GM19455 (cell line): ENCODE results near the gene PWWP2B.
A peak's percentile ranks its signal among the peaks of the same experiment; 100 is the strongest.

ENCODE experiments used
- ATAC-seq: cut with Tn5 transposase; IDR thresholded peaks from one replicate; pipeline ENCODE4 v1.9.1; 2021; ENCODE audit not compliant: unreplicated experiment

PWWP2B gene

GRCh38 chr10:132443983-132444876, 47.2 kb downstream of the PWWP2B start:
- ATAC-seq: no peak

- ATAC-seq: no peak
These were observed 47.9 kb downstream of the PWWP2B start for GRCh38 chr10:132444877-132445351.

DNA sequence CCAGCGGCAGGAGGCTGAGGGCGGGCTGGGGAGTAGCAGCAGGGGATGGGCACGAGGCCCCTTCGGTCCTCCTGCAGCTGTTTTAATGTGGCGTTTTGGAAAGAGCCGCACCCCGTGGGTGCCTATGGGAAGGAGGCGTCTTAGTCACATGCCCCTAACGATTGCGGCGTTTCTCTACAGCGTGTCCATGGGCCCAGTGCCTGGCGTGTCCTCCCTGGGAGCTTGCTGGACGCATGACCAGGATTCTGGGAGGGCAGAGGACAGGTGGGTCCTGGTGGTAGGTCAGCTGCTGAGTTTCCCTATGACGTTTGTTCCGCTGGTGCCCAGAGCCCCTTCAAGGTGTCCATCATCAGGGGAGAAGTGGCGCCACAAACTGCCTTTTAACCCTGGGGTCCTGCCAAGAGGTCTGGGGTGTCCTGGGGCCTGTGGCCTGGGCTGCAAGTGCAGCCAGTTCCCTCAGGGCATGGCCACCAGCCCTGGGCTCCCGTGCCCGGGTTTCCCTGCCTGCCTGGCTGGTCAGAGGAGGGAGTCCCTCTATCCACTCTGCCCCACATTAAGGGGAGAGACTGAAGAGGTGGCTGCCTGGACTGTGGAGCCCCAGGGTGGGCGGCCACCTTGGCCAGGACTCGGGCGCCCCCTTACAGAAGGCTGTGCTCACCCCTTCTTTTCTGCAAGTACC, 48.7 kb downstream of the PWWP2B start:
- ATAC-seq: no peak

DNA sequence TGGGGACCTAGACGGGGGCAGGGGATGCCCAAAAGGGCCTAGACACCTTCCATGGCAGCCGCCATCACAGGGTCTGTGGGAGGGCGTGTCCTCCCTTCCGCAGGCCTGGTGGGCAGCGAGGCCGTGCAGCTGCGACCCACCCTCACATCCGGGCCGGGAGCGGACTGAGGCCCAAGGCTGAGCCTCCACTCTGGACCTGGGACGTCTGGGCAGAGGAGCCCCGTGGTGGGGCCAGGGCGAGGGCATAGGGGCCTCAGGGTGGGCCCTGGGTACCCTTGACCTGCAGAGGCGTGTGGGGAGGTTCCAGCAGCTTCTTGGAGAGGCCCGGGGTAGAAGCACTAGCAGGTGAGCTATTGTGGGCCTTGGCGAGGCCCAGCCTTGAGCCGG, 49.2 kb downstream of the PWWP2B start:
- no peak for ATAC-seq

- ATAC-seq: no peak
These were observed 49.9 kb downstream of the PWWP2B start for GRCh38 chr10:132446661-132447445.

- no peak for ATAC-seq
These were observed 50.6 kb downstream of the PWWP2B start for GRCh38 chr10:132447446-132448247.

DNA sequence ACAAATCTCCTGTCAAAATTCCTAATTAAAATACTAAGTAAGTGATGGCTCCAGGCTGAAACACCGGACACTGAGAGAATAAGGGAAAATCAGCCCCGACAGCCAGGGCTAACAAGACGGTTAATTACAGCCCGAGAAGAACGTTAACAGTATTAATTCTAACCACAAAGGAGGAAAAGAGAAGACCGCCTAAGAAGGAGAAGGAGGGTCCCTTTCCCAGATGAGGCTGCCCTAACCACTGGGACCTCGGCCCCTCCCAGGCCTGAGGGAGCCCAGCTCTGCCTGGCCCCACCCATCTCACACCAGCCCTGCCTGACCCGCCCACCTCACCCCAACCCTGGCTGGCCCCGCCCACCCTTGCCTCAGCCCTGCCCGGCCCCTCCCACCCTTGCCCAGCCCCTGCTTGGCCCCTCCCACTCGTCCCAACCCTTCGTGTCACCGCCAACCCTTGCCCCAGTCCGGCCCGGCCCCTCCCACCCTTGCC, 51.3 kb downstream of the PWWP2B start:
- no peak for ATAC-seq

GRCh38 chr10:132449051-132449810, 52.2 kb downstream of the PWWP2B start:
- no peak for ATAC-seq

GRCh38 chr10:132449811-132450181, 52.8 kb downstream of the PWWP2B start:
- ATAC-seq: no peak

DNA sequence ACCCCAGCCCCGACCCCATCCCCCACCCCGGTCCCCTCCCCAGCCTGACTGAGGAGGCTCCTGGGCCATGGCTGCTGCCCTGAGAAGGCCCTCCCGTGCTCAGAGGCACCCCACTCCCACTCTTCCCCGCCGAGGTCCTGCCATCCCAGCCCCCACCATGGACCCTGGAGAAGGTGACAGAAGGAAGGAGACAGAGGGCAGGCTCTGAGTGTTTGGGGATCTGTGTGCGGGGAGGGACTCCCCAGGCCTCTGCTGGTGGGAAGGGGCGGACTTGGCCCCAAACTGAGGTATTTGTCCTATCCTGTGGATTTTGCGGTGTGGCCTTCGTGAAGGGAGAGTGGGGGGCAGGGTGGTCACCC, 53.4 kb downstream of the PWWP2B start:
- ATAC-seq: no peak

DNA sequence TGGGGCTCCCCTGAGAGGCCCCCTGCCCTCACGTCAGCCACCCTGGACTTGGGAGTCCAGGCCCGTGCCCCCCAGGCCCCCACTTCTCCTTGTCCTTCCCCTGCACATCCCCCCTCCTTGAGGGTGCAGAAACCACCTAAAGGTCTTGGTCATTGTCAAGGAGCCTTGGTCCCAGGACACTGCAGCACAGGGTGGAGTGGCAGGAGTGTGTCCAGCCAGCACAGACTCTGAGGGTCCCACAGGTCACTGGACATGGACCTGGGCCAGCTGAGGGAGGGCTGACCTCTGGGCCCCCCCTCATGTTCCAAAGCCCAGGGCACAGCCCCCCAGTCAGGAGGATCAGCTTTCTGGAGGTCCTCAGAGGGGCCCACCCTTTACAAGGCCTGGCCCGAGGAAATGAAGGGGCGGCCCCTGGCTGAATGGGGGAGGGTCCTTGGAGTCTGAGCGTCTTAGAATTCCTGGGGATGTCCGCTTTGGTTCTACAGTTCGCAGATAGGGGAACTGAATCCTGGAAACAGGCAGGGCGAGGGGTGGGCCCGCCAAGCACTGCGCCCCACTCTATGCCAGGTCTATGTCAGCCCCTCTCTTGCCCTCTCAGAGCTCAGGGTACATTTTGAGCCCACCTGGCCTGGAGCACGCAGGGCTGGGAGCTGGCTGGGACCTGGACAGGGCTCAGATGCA, 54.0 kb downstream of the PWWP2B start:
- ATAC-seq: no peak

DNA sequence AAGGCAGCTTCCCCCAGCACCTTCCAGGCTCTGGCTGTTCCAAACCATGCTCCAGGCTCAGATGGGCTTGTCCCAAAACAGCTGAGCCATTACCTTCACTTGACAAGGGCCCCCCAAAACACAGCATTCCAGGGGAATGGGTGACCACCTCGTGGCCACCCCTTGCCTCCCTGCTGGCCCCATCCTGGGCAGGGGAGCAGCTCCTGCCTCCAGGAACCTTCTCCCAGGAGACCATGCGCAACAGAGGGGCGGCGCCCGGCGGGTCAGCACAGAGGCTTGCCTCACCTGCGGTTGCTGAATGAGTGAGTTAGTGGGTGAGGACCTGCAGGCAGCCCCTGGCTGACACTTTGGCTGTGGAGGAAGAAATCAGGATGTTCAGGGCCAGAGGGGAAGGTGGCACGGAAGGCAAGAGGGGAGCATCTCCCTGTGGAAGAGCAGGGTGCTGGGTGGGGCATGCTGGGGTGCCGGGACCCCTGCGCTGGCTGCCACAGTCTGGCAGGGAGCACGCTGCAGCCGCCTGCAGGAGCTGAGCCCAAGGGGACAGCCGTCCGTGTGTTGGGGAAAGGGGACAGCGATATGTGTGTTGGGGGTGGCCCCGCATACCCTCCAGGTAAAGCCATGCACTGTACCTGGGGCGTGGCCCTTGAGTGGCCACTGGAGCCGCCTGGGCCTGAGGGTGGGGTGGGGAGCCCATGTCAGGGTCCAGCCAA, 54.7 kb downstream of the PWWP2B start:
- no peak for ATAC-seq

GRCh38 chr10:132452216-132452650, 55.2 kb downstream of the PWWP2B start:
- ATAC-seq: no peak

- ATAC-seq: peak; percentile 74
These were observed 55.9 kb downstream of the PWWP2B start for GRCh38 chr10:132452651-132453469.

DNA sequence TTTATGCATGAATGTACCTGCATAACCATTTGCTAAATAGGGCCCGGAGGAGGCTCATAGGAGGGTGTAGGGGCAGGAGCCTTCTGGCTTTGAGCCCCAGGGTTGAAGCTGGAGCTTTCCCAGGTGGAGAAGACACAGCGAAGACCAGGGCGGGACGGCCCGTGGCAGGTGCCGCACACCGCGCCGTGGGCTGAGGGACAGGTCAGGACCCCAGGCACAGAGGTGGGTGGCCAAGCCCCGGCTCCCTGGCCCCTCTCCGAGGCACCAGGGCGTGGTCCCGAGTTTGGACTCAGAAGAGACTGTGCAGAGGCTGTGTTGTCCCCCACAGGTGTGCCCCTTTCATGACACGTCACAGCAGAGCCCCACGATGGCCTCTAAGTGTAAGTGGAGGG, 56.5 kb downstream of the PWWP2B start:
- no peak for ATAC-seq

DNA sequence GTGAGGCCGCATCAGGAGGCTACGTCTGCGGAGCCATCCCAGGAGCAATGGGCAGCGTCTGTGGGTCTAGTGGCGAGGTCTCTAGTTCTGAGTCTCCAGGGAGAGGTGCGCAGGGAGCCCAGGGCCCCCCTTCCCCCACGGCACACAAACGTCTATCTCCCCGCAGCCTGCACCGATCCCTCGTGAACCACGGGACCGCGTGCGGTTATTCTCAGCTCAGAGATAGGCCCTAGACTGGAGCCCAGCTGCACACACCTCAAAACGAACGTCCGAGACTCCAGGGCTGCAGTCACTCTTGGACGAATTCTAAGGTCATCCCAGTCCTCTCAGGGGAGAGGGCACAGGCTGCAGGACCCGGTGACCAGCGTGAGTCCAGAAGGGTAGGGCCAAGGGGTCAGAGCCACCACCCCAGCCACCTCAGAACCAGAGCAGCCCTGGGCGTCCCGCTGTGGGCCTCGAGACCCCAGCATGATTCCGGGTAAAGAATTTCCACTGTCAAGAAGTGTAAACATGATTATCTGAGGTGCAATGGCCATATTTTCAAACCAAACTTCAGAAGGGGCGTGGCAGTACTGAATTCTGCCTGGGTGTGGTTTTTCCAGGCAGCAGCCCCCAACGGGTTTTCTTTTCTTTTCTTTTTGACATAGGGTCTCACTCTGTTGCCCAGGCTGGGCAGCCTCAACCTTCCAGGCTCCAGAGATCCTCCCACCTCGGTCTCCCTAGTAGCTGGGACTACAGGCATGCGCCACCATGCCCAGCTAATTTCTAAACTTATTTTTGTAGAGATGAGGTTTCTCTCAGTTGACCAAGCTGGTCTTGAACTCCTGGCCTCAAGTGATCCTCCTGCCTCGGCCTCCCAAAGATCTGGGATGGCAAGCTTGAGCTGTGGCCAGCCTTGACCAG, 57.5 kb downstream of the PWWP2B start:
- no peak for ATAC-seq
